ENCODE data around the gene TGM3.

TGM3 gene

GRCh38 chr20:2285193-2285592 lies 10.6 kb upstream of the TGM3 start:
- DNase-seq (ENCODE audit: low read depth in 2 of 2, low spot score in 1 of 2), result no peak

DNA sequence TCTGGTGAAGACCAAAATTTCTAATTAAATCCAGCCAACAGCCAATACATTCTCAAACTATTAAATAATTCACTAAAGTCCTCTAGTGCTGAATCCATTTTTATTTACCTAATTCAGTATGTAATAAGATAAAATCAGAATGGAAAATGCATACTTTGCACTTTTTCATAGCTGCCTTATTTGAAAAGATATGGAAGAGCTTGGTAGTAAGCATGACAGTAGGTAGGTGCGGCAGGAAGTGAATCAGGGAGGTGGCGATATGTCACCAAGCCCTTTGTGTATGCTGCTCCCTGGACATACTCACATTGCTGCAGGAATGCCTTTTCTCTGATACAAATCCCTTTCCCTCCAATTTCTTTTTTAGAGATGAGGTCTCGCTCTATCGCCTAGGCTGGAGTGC lies 10.2 kb upstream of the TGM3 start:
- no peak for DNase-seq (ENCODE audit: low read depth in 2 of 2, low spot score in 1 of 2)

- DNase-seq (ENCODE audit: low read depth in 2 of 2, low spot score in 1 of 2), result no peak
Measured at GRCh38 chr20:2287504-2287903, 8.3 kb upstream of the TGM3 start.

- no peak for DNase-seq (ENCODE audit: low read depth in 2 of 2, low spot score in 1 of 2)
Measured at GRCh38 chr20:2289475-2289874, 6.3 kb upstream of the TGM3 start.

GRCh38 chr20:2290486-2290885 lies 5.3 kb upstream of the TGM3 start:
- DNase-seq (ENCODE audit: low read depth in 2 of 2, low spot score in 1 of 2), result no peak

- no peak for DNase-seq (ENCODE audit: low read depth in 2 of 2, low spot score in 1 of 2)
Measured at GRCh38 chr20:2292416-2293110, 3.2 kb upstream of the TGM3 start.

DNA sequence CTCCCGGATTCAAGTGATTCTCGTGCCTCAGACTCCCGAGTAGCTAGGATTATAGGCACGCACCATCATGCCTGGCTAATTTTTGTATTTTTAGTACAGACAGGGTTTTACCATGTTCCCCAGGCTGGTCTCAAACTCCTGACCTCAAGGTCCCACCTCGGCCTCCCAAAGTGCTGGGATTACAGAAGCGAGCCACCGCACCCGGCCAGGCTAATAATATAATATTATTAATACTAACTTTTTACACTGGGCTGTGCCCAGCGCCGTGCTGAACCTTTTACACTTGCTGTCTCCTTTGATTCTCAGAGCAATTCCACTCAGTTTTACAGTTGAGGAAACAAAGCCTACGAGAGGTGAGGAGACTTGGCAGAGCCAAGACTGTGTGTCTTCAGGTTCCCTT lies 2.3 kb upstream of the TGM3 start:
- no peak for DNase-seq (ENCODE audit: low read depth in 2 of 2, low spot score in 1 of 2)

DNA sequence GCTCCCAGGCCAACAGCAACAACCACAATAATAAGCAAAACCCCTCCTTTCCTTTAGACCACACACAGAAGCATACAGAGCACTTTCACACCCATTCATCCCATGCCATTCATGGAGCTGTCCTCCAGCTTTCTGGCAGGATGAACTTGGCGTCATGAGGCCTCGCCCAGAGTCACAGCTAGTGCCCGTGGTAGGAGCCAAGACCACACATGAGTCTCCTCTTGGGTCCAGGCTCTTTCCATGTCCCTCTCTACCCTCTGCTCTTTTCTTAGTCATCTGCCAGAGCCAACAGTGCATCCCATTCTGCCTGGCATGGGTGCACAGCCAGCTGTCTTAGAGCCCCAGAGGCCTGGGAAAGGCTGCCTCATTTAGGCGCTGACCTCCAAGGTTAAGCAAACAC lies 1.8 kb upstream of the TGM3 start:
- DNase-seq (ENCODE audit: low read depth in 2 of 2, low spot score in 1 of 2), result no peak

- no peak for DNase-seq (ENCODE audit: low read depth in 2 of 2, low spot score in 1 of 2)
Measured at GRCh38 chr20:2295286-2295685, 515 bp upstream of the TGM3 start.

GRCh38 chr20:2296524-2297356 lies 939 bp downstream of the TGM3 start:
- no peak for DNase-seq (ENCODE audit: low read depth in 2 of 2, low spot score in 1 of 2)

- no peak for DNase-seq (ENCODE audit: low read depth in 2 of 2, low spot score in 1 of 2)
Measured at GRCh38 chr20:2297357-2297728, 1.5 kb downstream of the TGM3 start.

DNA sequence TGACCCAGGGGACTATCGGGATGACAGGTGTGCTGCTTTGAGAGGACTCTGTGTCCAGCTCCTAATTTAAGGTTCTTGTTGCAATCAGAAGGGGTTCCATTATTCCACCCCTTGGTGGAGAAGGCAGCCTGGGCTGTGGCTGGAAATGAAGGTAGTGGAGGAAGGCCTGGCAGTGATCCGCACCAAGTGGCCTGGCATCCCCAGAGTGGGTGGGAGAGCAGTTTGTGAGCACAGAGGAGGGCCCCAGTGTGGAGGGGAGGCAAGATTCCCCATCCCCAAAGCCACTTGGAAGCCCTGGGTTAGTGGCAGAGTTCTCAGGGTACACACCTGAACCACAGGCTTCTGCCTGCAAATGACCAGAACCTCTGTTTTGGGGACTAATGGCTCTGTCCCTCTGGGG lies 2.3 kb downstream of the TGM3 start:
- DNase-seq (ENCODE audit: low read depth in 2 of 2, low spot score in 1 of 2), result no peak

DNA sequence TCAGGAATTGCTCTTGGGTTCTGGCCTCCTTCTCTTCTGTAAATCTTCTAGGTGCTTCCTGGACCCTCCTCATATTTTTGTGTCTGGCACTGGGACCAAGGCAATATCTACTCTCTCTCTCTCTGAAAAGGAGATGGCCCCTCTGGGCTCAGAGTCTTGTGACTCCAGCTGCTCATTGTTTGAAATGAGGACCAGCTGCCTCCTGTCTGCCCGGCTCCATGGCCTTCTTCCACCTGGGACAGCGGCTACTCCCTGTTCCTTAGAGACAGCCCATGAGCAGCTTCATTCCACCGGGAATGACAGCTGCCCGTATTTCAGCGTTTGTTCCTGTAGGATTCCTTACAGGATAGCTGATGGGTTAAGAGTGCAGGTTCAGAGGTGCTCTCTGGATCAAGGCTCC lies 2.9 kb downstream of the TGM3 start:
- no peak for DNase-seq (ENCODE audit: low read depth in 2 of 2, low spot score in 1 of 2)

- DNase-seq (ENCODE audit: low read depth in 2 of 2, low spot score in 1 of 2), result no peak
Measured at GRCh38 chr20:2299301-2299700, 3.5 kb downstream of the TGM3 start.

GRCh38 chr20:2300002-2300401 lies 4.2 kb downstream of the TGM3 start:
- DNase-seq (ENCODE audit: low read depth in 2 of 2, low spot score in 1 of 2), result no peak

DNA sequence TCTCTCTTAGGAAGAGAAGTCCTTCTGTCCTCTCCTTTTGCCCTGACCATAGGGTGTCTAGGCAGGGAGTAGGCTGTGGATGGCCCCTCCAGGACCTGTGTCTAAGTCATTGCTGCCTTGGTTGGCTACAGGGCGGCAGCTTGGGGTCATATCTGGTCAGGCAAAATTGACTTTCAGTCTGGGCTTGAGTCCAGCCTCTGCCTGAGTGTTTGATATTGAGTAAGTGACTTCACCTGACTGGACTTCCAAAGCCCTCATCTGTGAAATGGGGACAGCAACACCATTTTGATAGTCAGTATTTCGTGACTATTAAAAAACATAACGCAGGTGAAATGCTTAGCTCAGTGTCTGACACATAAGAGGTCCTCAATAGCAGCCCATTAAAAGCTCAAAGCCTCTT lies 4.6 kb downstream of the TGM3 start:
- DNase-seq (ENCODE audit: low read depth in 2 of 2, low spot score in 1 of 2), result no peak

DNA sequence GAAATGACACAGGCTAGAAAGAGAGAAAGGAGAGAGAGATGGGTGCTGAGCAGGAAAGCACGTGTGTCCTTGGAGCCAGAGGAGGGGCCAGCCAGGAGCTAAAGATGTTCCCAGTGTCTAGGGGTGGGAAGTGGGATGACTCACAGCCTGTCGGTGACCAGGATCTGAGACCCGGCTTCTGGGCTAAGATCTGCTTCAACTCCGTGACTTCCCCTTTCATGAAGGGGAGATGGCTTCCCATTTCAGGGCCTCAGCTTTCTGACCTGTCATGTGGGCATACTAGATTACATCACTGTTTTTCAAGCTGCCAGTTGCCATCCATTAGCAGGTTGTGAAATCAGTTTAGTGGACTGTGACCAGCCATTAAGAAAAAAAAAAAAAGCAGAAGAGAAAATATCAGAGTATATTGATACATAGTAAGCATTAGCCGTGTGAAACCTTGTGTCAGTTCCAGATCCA lies 5.4 kb downstream of the TGM3 start:
- DNase-seq (ENCODE audit: low read depth in 2 of 2, low spot score in 1 of 2), result no peak

DNA sequence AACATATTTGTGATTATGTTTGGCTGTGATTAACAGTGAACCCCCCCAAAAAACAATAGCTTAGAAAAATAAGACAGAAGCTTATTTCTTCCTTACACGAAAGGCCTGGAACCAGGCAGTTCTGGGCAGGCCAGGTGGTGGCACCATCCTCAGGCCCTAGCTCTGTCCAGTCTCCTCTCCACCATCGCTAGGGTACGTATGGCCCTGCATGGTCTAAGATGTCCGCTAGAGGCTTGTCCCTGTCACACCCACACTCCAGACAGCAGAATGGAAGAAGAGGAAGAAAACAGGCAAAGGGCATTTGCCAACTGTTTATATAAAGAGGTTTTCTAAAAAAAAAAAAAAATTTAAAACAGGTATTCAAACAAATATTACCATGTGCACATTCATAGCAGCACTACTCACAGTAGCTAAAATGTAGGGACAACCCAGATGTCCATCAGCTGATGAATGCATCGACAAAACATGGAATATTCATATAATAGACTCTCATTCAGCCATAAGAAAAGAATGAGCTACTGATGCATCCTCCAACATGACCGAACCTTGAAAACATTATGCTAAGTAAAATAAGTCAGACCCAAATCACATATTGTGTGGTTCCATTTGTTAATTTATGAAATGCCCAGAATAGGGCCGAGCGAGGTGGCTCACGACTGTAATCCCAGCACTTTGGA lies 6.7 kb downstream of the TGM3 start:
- DNase-seq (ENCODE audit: low read depth in 2 of 2, low spot score in 1 of 2), result no peak

GRCh38 chr20:2303673-2304072 lies 7.9 kb downstream of the TGM3 start:
- DNase-seq (ENCODE audit: low read depth in 2 of 2, low spot score in 1 of 2), result no peak

GRCh38 chr20:2304180-2304579 lies 8.4 kb downstream of the TGM3 start:
- no peak for DNase-seq (ENCODE audit: low read depth in 2 of 2, low spot score in 1 of 2)

GRCh38 chr20:2305029-2305428 lies 9.2 kb downstream of the TGM3 start:
- DNase-seq (ENCODE audit: low read depth in 2 of 2, low spot score in 1 of 2), result no peak

DNA sequence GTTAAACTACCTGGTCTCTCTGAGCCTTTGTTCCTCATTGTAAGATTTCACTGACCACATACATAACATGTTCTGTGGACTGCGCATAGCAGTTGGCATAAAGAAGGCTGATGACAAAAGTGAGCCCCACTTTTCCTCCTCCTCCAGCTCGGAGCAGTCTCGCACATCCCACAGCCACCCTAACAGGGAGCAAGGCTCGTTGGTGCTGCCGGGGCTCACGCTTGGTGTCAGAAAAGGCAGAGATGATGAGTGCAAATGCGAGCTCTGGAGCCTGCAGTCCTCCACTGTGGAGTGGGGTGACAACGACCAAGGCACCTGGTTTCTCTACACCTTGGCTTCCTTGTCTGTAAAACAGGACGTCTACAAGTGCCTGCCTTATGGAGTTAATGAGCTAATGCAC lies 9.7 kb downstream of the TGM3 start:
- DNase-seq (ENCODE audit: low read depth in 2 of 2, low spot score in 1 of 2), result no peak

Measured in stimulated activated CD8-positive, alpha-beta memory T cell treated with anti-CD3 and anti-CD28 coated beads, Interleukin-4, amount 100 ng/mL, for 4 hours (primary cell).